OCI-M1 (cell line): ENCODE measurements around the gene APOF.
A peak's percentile ranks its signal among the peaks of the same experiment; 100 is the strongest.
"Not testable (repeated sequence)": the region's sequence is repeated elsewhere in the genome, so short reads cannot be mapped to it uniquely, and the experiment has no call there.

Experiments
- DNase-seq: peaks from one replicate; lab custom pipeline; 2025; lab: John Stamatoyannopoulos, UW

APOF gene, protein sequence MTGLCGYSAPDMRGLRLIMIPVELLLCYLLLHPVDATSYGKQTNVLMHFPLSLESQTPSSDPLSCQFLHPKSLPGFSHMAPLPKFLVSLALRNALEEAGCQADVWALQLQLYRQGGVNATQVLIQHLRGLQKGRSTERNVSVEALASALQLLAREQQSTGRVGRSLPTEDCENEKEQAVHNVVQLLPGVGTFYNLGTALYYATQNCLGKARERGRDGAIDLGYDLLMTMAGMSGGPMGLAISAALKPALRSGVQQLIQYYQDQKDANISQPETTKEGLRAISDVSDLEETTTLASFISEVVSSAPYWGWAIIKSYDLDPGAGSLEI

DNA sequence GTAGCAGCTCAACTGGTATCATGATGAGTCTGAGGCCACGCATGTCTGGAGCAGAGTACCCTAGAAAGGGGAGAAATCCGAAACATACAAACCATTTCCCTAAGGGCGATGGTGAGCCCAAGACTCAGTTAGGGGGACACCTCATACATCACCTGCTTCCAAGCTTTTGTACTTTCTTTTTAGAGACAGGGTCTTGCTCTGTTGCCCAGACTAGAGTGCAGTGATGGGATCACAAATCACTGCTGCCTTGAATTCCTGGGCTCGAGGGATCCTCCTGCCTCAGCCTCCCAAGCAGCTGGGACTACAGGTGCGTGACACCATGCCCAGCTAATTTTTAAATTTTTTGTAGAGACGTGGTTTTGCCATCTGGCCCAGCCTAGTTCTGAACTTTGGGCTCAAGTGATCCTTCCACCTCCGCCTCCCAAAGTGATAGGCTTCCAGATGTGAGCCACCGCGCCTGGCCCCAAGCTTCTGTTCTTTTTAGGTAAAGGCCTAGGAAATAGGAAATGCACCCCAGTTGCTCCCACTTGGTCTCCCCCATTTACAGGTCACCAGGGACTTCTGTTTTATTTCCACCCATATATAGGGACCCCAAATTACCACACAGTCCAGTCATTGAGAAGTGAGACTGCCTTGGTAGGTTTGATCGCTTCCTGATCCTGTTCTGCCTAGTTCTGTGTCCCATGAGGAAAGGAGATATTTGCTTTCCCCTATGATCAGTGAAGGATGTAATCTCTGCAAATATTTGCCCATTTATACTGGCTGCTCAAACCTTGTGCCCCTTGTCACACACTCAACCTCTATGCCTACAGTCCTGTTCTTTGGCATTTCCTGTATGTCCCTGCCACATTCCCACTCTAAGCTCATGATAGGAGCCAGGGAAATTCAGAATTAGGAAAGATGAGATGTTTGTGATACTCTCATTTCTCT lies at the start of gene APOF:
Gene APOF, minus strand, starts transcription at position 728 of the 930 bp plus-strand sequence. Its CDS starts 112 bp downstream, at position 616.
- DNase-seq = no peak

DNA sequence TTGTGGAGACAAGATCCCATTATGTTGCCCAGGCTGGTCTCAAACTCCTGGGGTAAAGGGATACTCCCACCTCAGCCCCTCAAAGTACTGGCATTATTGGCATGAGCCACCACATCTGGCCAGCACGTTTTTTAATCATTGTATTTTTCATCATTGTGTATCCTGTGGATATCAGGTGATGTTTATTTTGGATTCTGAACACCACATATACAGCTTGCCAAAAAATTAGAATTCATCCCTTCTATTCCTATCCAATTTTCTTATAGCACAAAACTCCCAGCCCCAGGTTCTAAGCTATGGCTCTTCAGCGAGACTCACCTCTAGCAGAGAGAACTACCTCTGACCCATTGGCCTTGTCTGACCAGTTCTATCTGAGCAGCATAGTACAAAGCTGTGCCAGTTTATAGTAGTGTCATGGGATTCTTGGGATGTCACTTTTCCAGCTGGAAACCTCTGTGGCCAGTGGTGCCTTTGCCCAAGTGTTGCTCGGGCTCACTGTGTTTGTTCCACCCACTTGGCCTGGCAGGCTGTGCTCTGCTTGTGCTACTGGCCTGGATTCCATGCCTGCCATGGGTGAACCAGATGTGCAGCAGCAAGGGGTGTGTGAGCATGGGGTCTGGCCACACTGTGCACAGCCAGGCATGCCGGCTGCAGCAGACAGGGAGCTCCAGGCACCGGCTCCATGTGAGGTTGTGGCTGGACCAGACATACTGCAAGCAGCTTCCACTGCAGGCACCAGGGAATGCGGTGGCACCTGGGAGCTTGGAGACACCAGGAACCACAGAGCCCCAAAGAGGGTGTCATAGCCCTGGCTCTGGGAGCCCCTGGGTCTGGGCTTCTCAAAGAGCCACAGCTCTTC lies 49.4 kb upstream of the APOF start:
- DNase-seq = no peak

DNA sequence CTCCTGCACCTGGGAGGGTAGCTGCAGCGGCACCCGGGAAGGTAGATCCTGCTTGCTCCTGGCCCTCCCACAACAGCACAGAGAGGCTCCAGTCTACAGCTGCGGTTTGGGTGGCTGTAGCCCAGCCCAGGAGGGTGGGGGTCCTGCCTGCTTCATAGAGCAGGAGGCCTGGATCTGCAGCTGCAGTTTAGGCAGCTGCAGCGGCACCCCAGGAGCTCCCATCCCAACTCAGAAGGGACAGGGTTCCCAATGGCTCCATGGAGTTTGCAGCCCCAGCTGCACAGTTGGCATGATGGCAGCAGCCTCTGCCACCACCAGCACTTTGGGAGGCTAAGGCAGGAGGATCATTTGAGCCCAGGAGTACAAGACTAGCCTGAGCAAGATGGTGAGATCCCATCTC lies 48.1 kb upstream of the APOF start:
- DNase-seq = no peak

DNA sequence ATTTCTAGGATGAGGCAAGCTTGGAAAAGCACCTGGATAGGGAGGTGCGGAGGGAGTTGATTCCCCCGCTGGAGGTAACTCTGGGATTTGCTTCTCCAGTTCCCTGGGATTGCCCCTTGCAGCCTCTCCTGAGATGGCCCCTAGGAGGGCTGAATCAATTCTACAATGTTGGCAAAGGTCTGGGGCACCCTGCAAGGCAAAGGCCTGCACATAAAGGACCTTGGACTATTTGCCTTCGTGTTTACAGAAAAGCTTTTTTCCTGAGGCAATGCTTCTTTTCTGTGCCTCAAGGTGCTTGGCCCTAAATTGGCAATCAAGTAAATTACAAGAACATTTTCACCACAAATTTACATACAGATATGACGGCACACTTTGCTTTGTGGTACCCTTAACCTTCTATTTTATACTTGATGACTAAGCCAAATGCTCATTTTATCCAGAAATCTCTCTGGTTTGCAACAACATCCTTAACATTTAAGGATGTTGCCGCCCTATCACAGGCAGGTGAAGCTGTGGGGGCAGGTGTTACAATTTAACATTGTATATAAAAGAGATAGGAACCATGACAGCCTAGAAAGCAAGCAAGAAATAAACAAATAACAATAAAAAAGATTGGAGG lies 46.3 kb upstream of the APOF start:
- no peak for DNase-seq

DNA sequence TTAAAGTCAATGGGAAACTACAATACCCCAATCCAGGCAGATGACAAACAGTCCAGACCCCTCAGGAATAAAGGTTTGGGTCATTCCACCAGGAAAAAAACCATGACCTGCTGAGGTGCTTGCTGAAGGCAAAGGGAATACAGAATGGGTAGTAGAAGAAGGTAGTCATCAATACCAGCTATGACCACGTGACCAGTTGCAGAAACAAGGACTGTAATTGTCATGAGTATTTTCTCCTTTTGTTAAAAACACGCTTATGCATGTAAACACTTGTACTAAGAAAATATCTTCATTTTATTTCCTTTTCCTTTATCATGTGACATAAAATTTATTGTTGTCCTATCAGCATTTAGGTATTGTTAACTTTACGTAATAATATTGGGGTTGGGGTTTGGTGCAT lies 41.6 kb upstream of the APOF start:
- not testable (repeated sequence) for DNase-seq

DNA sequence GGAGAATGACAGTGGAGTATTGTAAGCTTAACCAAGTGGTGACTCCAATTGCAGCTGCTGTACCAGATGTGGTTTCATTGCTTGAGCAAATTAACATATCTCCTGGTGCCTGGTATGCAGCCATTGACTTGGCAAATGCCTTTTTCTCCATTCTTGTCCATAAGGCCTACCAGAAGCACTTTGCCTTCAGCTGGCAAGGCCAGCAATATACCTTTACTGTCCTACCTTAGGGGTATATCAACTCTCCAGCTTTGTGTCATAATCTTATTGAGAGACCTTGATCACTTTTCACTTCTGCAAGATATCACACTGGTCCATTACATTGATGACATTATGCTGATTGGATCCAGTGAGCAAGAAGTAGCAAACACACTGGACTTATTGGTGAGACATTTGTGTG lies 39.0 kb upstream of the APOF start:
- not testable (repeated sequence) for DNase-seq

DNA sequence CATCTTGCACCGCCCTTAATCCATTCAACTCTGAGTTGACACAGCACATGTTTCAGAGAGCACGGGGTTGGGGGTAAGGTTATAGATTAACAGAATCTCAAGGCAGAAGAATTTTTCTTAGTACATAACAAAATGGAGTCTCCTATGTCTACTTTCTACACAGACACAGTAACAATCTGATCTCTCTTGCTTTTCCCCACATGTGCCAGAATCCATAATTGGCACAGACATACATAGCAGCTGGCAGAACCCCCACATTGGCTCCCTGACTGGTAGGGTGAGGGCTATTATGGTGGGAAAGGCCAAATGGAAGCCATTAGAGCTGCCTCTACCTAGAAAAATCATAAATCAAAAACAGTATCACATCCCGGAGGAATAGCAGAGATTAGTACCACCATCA lies 38.5 kb upstream of the APOF start:
- DNase-seq = not testable (repeated sequence)

DNA sequence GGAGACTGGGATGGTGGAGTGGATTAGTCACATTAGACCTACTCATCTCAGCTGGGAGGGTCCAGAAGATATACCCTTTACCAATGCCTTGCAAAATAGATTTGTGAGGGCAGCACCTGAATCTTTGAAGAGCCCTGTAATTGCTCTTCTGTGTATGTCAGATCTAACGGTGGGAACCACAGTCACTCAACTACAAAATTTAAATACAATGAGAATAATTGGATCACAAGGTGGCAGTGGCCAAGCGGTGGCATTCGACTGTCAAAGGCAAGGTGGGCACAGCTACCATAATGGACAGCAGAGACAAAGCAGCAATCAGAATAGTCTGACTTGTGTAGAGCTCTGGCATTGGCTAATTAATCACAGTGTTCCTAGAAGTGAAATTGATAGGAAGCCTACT lies 36.8 kb upstream of the APOF start:
- DNase-seq = not testable (repeated sequence)

DNA sequence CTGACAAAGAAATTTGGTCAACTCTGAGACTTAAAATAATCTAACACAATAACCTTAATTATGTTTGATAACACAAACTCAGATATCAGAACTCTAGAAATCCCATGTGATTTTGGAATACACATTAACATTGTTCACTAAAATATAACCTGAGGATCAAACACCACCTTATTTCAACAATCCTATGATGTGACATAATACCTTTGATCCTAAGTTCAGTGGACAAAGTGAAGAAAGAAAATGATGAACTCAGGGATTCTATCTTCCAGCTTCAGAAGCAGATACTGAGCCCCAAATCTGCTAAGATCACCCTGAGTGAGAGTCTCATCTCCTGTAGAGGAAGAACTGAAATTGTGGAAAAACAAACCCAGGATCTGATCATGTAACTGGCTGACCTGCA lies 35.7 kb upstream of the APOF start:
- no peak for DNase-seq

DNA sequence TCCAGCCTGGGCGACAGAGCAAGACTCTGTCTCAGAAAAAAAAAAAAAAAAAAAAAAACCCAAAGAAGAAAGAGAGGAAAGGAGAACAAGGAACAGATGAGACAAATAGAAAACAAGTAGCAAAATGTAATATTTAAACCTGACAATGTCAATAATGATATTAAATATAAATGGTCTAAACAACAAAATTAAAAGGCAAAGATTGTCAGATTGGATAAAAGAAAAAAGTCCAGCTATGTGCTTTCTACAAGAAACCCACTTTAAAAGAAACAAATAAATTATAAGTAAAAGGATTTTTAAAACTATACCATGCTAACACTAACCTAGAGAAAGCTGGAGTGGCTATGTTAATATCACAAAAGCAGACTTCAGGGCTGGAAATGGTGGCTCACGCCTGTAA lies 29.7 kb upstream of the APOF start:
- no peak for DNase-seq

DNA sequence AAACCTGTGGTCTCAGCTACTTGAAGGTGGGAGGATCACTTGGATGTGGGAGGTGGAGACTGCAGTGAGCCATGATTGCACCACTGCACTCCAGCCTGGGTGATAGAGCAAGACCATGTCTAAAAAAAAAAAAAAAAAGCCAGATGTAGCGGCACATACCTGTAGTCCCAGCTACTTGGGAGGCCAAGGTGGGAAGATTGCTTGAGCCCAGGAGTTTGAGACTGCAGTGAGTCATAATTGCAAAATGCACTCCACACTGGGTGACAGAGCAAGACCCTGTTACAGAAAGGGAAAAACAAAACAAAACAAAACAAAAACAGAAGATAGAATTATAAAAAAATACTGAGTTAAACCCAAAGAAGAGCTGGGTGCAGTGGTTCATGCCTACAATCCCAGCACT lies 29.1 kb upstream of the APOF start:
- no peak for DNase-seq

DNA sequence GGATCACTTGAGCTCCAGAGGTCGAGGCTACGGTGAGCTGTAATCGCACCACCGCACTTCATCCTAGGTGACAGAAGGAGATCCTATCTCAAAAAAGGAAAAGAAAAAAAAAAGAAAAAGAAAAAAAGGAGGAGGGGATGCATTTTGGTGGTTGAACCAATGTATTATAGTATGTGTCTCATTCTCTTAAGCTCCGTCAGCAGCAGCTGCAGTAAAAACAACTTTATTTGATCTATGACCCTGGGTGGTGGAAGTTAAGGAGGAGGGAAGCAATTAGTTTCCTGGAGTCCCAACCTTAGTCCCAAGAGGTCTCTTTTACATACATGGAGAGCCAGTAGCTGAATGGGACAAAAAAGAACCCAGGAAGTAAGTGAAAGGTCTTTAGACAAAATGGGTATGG lies 26.8 kb upstream of the APOF start:
- DNase-seq = no peak

DNA sequence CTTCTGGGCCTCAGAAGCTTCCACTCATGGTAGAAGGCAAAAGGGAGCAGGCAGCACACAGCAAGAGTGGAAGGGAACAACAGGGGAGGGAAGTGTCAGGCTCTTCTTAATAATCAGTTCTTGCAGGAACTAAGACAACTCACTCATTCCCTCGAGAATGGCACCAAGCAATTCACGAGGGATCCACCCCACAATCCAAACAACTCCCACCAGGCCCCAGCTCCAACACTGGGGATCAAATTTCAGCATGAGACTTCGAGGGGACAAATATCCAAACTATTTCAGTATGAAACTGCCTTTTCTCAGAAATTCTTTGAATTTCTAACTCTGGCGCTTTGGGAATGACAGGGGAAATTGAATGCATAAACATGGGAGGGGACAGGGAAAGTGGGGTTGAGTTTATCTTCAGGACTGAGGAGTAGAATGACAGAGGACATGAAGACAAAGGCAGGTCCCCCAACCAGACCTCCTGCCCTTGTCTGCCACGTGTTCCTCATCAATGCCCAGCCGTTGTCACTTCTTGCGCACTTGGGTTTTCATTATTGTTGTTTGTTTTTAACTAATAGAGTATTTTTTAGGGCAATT lies 24.6 kb upstream of the APOF start:
- DNase-seq = no peak

DNA sequence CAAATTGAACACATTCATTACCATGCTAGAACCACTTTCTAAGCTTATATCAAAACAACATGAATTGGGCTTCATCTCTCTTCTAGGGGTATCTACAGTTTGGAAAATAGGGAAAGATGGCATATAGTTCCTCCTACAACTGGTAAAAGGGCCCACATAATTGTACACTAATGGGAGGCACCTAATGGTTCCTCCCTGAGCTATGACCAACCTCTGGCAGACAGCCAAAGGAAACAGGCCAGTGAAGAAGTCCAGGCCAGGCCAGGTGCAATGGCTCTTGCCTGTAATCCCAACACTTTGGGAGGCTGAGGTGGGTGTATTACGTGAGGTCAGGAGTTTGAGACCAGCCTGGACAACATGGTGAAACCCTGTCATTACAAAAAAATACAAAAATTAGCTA lies 23.2 kb upstream of the APOF start:
- DNase-seq = no peak

DNA sequence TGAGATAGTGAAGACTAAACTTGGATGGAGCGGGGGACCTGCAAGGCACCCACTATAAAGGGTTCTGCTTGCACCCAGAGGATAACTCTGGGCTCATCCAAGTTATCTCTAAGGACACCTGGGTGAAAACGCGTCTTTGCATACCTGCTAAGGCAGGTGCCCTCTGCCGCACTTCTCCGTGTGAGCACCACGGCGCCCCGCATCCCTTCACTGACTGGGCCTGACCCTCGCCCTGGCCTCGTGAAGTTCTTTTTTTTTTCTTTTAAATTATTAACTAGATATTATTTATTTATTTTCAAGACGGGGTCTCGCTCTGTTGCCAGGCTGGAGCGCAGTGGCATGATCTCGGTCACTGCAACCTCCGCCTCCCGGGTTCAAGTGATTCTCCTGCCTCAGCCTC lies 20.0 kb upstream of the APOF start:
- no peak for DNase-seq

DNA sequence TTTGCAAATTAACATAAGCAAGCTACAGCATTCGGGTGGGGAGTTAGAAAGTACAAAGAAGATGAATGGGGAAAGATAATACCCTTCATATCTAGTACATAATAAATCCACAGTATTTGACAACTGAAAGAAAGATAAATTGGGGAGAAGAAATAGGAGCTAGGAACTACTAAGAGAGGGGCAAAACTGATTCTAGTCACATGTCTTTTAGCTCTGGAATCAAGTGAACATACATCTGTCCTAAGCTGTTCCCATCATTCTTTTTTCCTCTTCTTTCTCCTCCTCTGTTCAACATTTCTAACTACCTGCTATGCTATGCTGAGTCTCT lies 15.3 kb upstream of the APOF start:
- DNase-seq = no peak

DNA sequence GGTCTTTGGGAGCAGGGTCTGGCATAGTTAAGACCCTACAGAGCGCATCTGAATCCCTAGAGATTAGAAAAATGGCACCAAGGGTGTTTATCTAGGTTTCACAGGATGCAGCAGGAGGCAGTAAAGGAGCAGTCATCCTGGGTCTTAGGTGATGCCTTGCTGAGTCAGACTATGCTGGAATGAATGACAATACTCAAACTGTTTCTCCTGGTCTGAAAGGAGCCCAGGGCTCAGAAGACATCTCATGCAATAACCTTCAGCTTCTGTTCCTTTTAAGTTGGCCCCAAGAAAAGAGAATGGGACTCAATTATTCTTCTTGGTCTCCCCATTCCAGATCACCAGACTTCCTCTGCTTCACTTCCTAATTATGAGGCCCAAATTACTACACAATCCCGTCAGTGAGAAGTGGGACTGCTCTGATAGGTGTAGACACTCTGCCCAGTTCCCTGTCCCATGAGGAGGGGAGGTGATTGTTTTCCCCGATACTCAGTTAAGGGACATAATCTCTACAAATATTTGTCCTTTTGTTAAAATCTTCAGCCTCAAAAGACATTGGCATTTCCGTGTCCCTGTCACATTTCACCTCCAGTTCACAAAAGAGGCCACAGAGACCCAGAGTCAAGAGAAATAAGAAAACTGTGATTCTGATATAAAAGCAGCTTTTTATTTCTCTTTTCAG lies 14.8 kb upstream of the APOF start:
- DNase-seq = peak; percentile 47

DNA sequence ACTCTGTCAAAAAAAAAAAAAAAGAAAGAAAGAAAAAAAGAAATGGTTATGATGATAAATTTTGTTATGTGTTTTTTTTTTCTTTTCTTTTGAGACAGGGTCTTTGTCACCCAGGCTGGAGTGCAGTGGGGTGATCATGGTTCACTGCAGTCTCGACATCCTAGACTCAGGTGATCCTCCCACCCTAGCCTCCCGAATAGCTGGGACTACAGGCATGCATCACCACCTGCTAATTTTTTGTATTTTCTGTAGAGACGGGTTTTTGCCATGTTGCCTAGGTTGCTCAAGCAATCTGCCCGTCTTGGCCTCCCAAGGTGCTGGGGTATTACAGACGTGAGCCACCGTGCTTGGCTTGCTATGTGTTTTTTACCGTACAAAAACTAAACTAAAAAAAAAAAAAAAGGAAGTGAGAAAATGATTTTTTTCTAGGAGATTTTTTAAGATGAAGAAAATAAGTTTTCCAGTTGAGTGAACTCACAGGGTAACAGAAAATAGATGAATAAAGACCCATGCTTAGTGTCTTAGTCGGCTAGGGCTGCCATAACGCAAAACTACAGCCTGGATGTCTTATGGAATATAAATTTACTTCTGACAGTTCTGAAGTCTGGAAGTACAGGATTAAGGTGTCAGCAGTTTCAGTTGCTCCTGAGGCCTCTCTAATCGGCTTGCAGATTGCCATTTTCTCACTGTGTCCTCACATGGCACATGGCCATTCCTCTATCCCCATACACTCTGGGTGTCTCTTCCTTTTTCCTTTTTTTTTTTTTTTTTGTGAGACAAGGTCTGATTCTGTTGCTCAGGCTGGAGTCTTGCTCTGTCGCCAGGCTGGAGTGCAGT lies 13.2 kb upstream of the APOF start:
- DNase-seq = no peak

DNA sequence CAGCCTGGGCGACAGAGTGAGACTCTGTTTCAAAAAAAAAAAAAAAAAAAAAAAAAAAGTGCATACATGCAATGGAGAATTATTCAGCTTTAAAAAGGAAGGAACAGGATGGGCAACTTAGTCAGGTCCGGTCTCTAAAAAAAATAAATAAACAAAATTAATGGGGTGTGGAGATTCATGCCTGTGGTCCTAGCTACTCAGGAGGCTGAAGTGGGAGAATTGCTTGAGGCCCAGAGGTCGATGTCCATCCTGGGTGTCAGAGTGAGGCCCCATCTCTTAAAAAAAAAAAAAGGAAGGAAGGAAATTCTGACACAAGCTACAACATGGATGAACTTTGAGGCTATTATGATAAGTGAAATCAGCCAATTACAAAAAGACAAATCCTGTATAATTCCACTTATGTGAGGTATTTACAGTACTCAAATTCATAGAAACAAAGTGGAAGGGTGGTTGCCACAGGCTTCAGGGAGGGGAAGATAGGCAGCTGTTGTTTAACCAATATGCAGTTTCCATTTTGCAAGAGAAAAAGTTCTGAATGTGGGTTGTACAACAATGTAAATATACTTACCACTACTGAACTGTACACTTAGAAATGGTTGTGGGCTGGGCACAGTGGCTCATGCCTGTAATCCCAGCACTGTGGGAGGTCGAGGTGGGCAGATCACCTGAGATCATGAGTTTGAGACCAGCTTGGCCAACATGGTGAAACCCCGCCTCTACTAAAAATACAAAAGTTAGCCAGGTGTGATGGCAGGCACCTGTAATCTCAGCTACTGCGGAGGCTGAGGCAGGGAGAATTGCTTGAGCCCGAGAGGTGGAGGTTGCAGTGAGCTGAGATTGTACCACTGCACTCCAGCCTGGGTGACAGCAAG lies 12.3 kb upstream of the APOF start:
- DNase-seq = no peak
